Neuronal stem cell (in vitro differentiated cells): ENCODE data around the gene EIF6.
A peak's percentile ranks its signal among the peaks of the same experiment; 100 is the strongest.

ENCODE experiments used
- DNase-seq: peaks from one replicate; pipeline ENCODE4 v3.0.0-alpha.2; 2013; ENCODE audit warnings: low spot score
- H2AFZ ChIP-seq: one replicate; pipeline ENCODE4 v1.6.1; 2013; ENCODE audit warnings: mild to moderate bottlenecking, low read length, inconsistent platforms
- H2AK5ac ChIP-seq: 2 replicates; pipeline ENCODE4 v1.6.1; 2013; ENCODE audit warnings: low read depth, mild to moderate bottlenecking, inconsistent platforms, low read length, moderate library complexity, mixed read lengths
- H2BK120ac ChIP-seq: 2 replicates; pipeline ENCODE4 v1.6.1; 2013; ENCODE audit warnings: low read depth, mild to moderate bottlenecking, inconsistent platforms, low read length, moderate library complexity, mixed read lengths
- H2BK12ac ChIP-seq: one replicate; pipeline ENCODE4 v1.6.1; 2013; ENCODE audit warnings: low read length, inconsistent platforms
- H2BK15ac ChIP-seq: 2 replicates; pipeline ENCODE4 v1.6.1; 2013; ENCODE audit warnings: mild to moderate bottlenecking, low read length, inconsistent platforms, mixed read lengths
- H2BK5ac ChIP-seq: one replicate; pipeline ENCODE4 v1.6.1; 2013; ENCODE audit warnings: inconsistent platforms, mild to moderate bottlenecking, low read length, moderate library complexity
- H3K14ac ChIP-seq: one replicate; pipeline ENCODE4 v1.6.1; 2013; ENCODE audit warnings: low read length, inconsistent platforms
- H3K18ac ChIP-seq: 2 replicates; pipeline ENCODE4 v1.6.1; 2013; ENCODE audit warnings: low read length, inconsistent platforms
- H3K23ac ChIP-seq: 2 replicates; pipeline ENCODE4 v1.6.1; 2013; ENCODE audit warnings: low read depth, mild to moderate bottlenecking, mixed read lengths, low read length, inconsistent platforms; ENCODE audit not compliant: poor library complexity
- H3K27ac ChIP-seq: replicated peaks from 3 replicates; pipeline ENCODE4 v1.5.1; 2013; ENCODE audit warnings: low read length, inconsistent platforms
- H3K27me3 ChIP-seq, 3 experiments: 2 replicates each; pipeline ENCODE4 v1.6.1; 2013; ENCODE audit warnings: low read length in 3 of 3, mild to moderate bottlenecking in 2 of 3, inconsistent platforms in 1 of 3, low read depth in 1 of 3, mixed read lengths in 1 of 3, moderate library complexity in 1 of 3; ENCODE audit not compliant: control insufficient read depth in 3 of 3, insufficient read depth in 3 of 3
- H3K36me3 ChIP-seq, 2 donors: replicated peaks in 1 of 2; 2 replicates each; pipeline ENCODE4 v1.6.1; 2013; ENCODE audit warnings: low read length in 2 of 2; ENCODE audit not compliant: control insufficient read depth in 2 of 2, insufficient read depth in 2 of 2
- H3K4ac ChIP-seq: 2 replicates; pipeline ENCODE4 v1.6.1; 2013; ENCODE audit warnings: inconsistent platforms, mild to moderate bottlenecking, low read length, moderate library complexity
- H3K4me1 ChIP-seq, 2 donors: 1 replicate in 1 of 2; 2 replicates in 1 of 2; pipeline ENCODE4 v1.6.1; 2013; ENCODE audit warnings: low read length in 2 of 2, low read depth in 1 of 2; ENCODE audit not compliant: control insufficient read depth in 2 of 2, insufficient read depth in 1 of 2
- H3K4me2 ChIP-seq: one replicate; pipeline ENCODE4 v1.6.1; 2013; ENCODE audit warnings: mild to moderate bottlenecking, low read length, inconsistent platforms; ENCODE audit not compliant: insufficient read depth, poor library complexity, severe bottlenecking
- H3K4me3 ChIP-seq, 2 donors: 2 replicates each; pipeline ENCODE4 v1.5.1; 2013; ENCODE audit warnings: low read length in 2 of 2, mild to moderate bottlenecking in 2 of 2, inconsistent platforms in 1 of 2, moderate library complexity in 1 of 2
- H3K79me1 ChIP-seq: one replicate; pipeline ENCODE4 v1.6.1; 2013; ENCODE audit warnings: low read depth, mild to moderate bottlenecking, inconsistent platforms, low read length, moderate library complexity
- H3K9ac ChIP-seq: one replicate; pipeline ENCODE4 v1.6.1; 2013; ENCODE audit warnings: mild to moderate bottlenecking, low read depth, low read length, inconsistent platforms; ENCODE audit not compliant: poor library complexity
- H3K9me3 ChIP-seq, 2 donors: replicated peaks in 1 of 2; 2 replicates each; pipeline versions ENCODE3 to v1.6.1; 2013; ENCODE audit warnings: low read length in 2 of 2, mild to moderate bottlenecking in 2 of 2, inconsistent platforms in 1 of 2, low read depth in 1 of 2, mixed read lengths in 1 of 2, moderate library complexity in 1 of 2; ENCODE audit not compliant: control insufficient read depth in 2 of 2, insufficient read depth in 1 of 2
- H4K8ac ChIP-seq: one replicate; pipeline ENCODE4 v1.6.1; 2013; ENCODE audit warnings: low read depth, mild to moderate bottlenecking, inconsistent platforms, low read length, moderate library complexity
- H4K91ac ChIP-seq: one replicate; pipeline ENCODE4 v1.6.1; 2013; ENCODE audit warnings: low read length, low read depth, mild to moderate bottlenecking, inconsistent platforms; ENCODE audit not compliant: poor library complexity
- WGBS, 2 donors: extraction: QIAGEN DNeasy Blood & Tissue Kit; methylation state at CpG; one replicate each; pipeline ENCODE4 v1.1.7; 2013; ENCODE audit warnings: missing lambda C conversion rate in 2 of 2, mixed read lengths in 1 of 2; ENCODE audit not compliant: insufficient read length in 2 of 2, insufficient replicate concordance in 1 of 2; ENCODE audit errors: extremely low coverage in 2 of 2; 5-methylcytosine and 5-hydroxymethylcytosine counted together

The EIF6 gene

DNA sequence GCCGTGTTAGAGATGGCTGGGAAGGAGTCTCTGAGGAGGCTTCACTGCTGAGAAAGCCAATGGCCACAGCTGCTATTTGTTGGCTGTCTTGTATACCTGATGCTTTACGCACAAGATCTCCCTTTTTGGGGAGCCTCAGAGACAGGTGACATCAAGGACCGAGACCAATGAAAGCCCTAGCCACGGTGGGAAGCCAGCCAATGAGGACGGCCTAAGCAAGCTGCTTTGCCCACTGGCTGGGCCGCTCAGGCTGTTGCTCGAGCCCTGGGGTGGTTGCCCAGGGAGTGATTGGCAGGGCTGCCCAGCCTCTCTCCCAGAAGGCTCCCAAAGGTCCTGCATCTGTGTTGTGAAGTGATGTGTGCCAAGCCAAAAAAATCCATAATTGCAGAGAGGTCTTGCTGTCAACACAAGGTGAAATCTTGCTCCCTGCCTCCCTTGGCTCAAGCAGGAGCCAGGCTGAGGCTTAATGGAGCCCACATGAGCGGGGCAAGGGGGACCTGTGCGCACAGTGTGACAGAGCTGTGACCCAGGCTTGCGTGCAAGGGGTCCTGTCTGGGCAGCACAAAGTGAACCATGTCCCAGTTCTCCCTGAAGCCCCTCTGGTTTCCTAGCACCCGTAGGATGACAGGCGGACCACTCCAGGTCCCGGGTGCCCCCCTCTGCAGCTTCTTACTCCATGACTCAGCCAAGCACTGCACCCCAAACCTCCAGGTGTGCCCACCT, 11.0 kb downstream of the EIF6 start:
- Histone ChIP-seq H3K27me3 (no peaks in the 10 kb centered on the region), H3K14ac (no peak overlapping the region), H3K9ac (no peak overlapping the region), H3K18ac (no peak overlapping the region), H3K4ac (no peak overlapping the region), H3K79me1 (no peaks in the 10 kb centered on the region), H3K9me3 (no peaks in the 10 kb centered on the region), H3K36me3 (peaks cover 5 to 28% of the 10 kb centered on the region in 2 donors), H2AFZ (no peak overlapping the region), H3K27ac (no peak overlapping the region), H2BK15ac (no peak overlapping the region), H2AK5ac (no peak overlapping the region), H2BK120ac (no peak overlapping the region), H3K4me2 (no peak overlapping the region), H2BK5ac (no peak overlapping the region), H3K4me3 (no peak overlapping the region), H3K23ac (peak overlapping the region; percentile 87), H4K91ac (no peak overlapping the region), H2BK12ac (no peak overlapping the region), H3K4me1 (peaks cover 8% of the 10 kb centered on the region in 2 donors), H4K8ac (no peak overlapping the region)
- no CpG with 5 or more reads among the region's 13 CpGs for WGBS, 2 donors
- DNase-seq = no peak

DNA sequence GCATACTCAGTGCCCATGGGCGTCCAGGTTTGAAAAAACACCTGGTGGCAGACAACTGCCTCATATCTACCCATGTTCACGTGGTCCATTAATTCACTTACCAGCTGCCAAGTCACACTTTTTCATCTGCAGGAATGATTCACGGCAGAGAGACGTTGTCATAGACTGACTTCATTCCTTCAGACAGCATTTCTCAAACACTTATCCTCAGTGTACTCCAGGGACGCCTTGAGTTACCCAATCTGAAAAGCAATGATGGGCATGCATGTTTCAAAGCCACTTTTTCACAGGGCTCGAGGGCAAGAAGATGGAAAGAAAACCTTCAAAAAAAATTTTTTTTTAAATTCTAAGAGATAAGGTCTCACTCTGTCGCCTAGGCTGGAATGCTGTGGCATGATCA, 12.7 kb downstream of the EIF6 start:
- Histone ChIP-seq H3K27ac (no peak overlapping the region), H3K4me1 (peaks cover 2 to 3% of the 10 kb centered on the region in 2 donors), H3K23ac (no peak overlapping the region), H3K14ac (no peak overlapping the region), H4K8ac (no peak overlapping the region), H3K4ac (no peak overlapping the region), H3K79me1 (no peaks in the 10 kb centered on the region), H2AFZ (no peak overlapping the region), H2AK5ac (no peak overlapping the region), H2BK15ac (no peak overlapping the region), H2BK120ac (no peak overlapping the region), H3K27me3 (no peaks in the 10 kb centered on the region), H3K18ac (no peak overlapping the region), H3K9ac (peak overlapping the region; percentile 5), H3K4me3 (no peak overlapping the region), H2BK12ac (no peak overlapping the region), H3K36me3 (peaks cover 1 to 18% of the 10 kb centered on the region in 2 donors), H2BK5ac (peak overlapping the region; percentile 22), H3K4me2 (no peak overlapping the region), H4K91ac (no peak overlapping the region), H3K9me3 (no peaks in the 10 kb centered on the region)
- DNase-seq = no peak
- WGBS, 2 donors = no CpG with 5 or more reads among the region's 7 CpGs

DNA sequence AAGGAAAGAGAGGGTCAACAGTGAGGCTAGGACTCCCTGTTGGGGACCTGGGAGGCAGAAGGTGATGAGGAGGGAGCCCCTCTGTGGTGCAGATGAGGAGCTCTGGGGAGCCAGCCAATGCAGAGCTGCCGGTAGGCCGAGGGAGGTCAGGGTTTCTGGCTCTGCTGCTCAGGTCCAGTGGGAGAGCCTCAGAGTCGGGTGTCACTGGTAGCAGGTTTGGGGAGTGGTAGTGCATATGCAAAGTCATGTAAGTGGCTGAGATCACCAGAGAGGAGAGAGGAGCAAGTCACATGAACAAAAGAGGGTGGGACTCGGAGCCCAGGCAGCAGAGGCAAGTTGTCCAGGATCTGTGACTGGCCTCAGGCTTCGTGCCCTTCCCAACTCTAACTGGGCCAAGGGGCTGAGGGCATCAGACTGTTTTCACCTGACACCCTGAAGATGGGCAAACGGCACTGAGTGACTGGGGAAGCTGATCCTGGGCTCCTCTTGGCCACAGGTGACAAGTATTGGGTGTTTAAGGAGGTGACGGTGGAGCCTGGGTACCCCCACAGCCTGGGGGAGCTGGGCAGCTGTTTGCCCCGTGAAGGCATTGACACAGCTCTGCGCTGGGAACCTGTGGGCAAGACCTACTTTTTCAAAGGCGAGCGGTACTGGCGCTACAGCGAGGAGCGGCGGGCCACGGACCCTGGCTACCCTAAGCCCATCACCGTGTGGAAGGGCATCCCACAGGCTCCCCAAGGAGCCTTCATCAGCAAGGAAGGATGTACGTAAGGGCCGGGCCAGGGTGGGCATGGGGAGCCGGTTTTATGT, 13.3 kb downstream of the EIF6 start:
- peaks cover 1 to 12% of the 10 kb centered on the region in 2 donors for H3K36me3 ChIP-seq
- no peak overlapping the region for H2AK5ac ChIP-seq
- H2BK5ac ChIP-seq = peak overlapping the region; percentile 22
- H3K9me3 ChIP-seq = no peaks in the 10 kb centered on the region
- no peak overlapping the region for H3K18ac ChIP-seq
- no peak overlapping the region for H3K14ac ChIP-seq
- no peak overlapping the region for H3K4me2 ChIP-seq
- peak overlapping the region; percentile 5 for H3K9ac ChIP-seq
- no CpG with 5 or more reads among the region's 20 CpGs for WGBS, 2 donors
- no peaks in the 10 kb centered on the region for H3K27me3 ChIP-seq
- no peak overlapping the region for H2BK15ac ChIP-seq
- H3K23ac ChIP-seq = no peak overlapping the region
- H2AFZ ChIP-seq = no peak overlapping the region
- H2BK12ac ChIP-seq = no peak overlapping the region
- peak overlapping the region; percentile 40 for H4K91ac ChIP-seq
- no peak overlapping the region for H4K8ac ChIP-seq
- no peak overlapping the region for H2BK120ac ChIP-seq
- no peak overlapping the region for H3K4ac ChIP-seq
- no peaks in the 10 kb centered on the region for H3K79me1 ChIP-seq
- peaks cover 1 to 2% of the 10 kb centered on the region in 2 donors for H3K4me1 ChIP-seq
- no peak for DNase-seq
- no peak overlapping the region for H3K27ac ChIP-seq
- H3K4me3 ChIP-seq = no peak overlapping the region
